Keratinocyte (primary cell): ENCODE results near the gene TTC9B.

Experiments
- EZH2 ChIP-seq: IDR thresholded peaks from one replicate; pipeline ENCODE4 v1.6.1; 2012; ENCODE audit warnings: inconsistent platforms, mild to moderate bottlenecking, low read length, moderate library complexity
- TF ChIP-seq, protein P1 (sequence below), 3 experiments: IDR thresholded peaks in 1 of 3; conservative IDR thresholded peaks in 1 of 3; optimal IDR thresholded peaks in 1 of 3; 2 replicates in 2 of 3; 3 replicates in 1 of 3; pipeline versions ENCODE3 to v1.5.1; 2011; ENCODE audit warnings: low read length in 3 of 3, mild to moderate bottlenecking in 3 of 3, moderate library complexity in 2 of 3, control low read depth in 1 of 3, inconsistent platforms in 1 of 3; ENCODE audit not compliant: insufficient read depth in 2 of 3; ENCODE audit errors: extremely low read depth in 1 of 3

DNA sequence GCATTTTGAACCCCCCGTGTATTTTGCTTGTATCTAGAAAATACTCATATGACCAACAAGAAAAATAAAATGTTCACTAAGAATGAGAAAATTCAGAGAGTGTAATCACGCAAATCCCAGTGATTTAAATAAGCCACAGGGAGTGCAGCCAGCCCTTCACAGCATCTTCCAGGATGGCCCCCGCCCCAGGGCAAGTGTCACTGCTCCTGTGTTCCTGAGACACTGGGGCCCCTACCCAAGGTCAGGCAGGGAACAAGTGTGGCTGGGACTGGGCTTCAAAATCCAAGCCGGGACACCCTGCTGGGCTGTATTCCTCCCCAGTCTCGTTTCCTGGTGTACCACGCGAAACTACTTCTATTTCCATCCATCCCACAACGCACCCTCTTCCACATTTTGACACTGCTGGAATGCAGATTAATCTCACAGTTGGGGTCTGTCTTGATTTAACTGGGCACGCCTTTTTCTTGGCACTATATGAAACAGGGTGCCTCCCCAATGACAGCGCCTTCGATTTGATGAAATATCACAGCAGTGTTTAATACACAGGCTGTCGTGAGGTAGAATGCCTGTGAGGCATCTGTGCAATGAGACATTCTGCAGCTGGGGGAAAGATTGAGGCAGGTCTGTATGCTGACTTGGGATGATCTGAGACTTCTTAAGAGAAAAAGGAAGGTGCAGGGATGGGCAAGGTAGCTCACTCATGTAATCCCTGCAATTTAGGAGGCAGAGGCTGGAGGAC lies 26.6 kb upstream of the TTC9B start:
- TF ChIP-seq, protein P1, sequence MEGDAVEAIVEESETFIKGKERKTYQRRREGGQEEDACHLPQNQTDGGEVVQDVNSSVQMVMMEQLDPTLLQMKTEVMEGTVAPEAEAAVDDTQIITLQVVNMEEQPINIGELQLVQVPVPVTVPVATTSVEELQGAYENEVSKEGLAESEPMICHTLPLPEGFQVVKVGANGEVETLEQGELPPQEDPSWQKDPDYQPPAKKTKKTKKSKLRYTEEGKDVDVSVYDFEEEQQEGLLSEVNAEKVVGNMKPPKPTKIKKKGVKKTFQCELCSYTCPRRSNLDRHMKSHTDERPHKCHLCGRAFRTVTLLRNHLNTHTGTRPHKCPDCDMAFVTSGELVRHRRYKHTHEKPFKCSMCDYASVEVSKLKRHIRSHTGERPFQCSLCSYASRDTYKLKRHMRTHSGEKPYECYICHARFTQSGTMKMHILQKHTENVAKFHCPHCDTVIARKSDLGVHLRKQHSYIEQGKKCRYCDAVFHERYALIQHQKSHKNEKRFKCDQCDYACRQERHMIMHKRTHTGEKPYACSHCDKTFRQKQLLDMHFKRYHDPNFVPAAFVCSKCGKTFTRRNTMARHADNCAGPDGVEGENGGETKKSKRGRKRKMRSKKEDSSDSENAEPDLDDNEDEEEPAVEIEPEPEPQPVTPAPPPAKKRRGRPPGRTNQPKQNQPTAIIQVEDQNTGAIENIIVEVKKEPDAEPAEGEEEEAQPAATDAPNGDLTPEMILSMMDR (optimal IDR thresholded peaks at IDR 0.05 in 1 of 3, IDR thresholded peaks at IDR 0.05 in 1 of 3, conservative IDR thresholded peaks at IDR 0.05 in 1 of 3; ENCODE audit: extremely low read depth in 1 of 3, insufficient read depth in 2 of 3, low read length in 3 of 3) = no peak
- no peak for TF ChIP-seq EZH2
